Lower leg skin (tissue), 4 donors: ENCODE results near the gene DLG2. TPM values are rescaled to one million over a fixed set of nuclear protein-coding genes. Genes with fewer than 3 reads are reported as not detected.

ENCODE experiments used
- DNase-seq, 2 donors: peaks; one replicate each; pipeline ENCODE4 v3.0.0-alpha.2; 2019; ENCODE audit warnings: low spot score in 2 of 2
- H3K4me3 ChIP-seq: fragments of 200-600 bp; sonication (generic); 2 replicates; pipeline ENCODE4 v1.5.1; 2017; ENCODE audit warnings: mild to moderate bottlenecking, low read depth; ENCODE audit not compliant: poor library complexity, severe bottlenecking
- CTCF ChIP-seq, 3 donors: fragments of 450-650 bp; IDR thresholded peaks; one replicate each; pipeline ENCODE4 v1.5.1; 2016; ENCODE audit warnings: antibody characterized with exemption in 3 of 3, mild to moderate bottlenecking in 3 of 3, moderate library complexity in 2 of 3
- POLR2A ChIP-seq, 2 donors: fragments of 450-650 bp; IDR thresholded peaks; one replicate each; pipeline ENCODE4 v1.6.1; 2016 to 2017; ENCODE audit warnings: antibody characterized with exemption in 2 of 2, mild to moderate bottlenecking in 1 of 2, moderate library complexity in 1 of 2
- WGBS, 2 donors: methylation state at CpG; one replicate each; pipeline ENCODE4 v1.1.5; 2018; 5-methylcytosine and 5-hydroxymethylcytosine counted together
- intact Hi-C: fragments of 100-400 bp; cut with DNase I; formaldehyde crosslinking; loops from one replicate; pipeline ENCODE4 v1.15.0; 2023; ENCODE audit warnings: low total_unique reads
- total RNA-seq, 4 donors: library from RNA; depleted of rRNA; stranded (reverse); fragments of >200 nt; gene quantifications; one replicate each; pipeline ENCODE4 v1.1.0, GENCODE V29; 2016

Gene DLG2
- total RNA-seq, 4 donors from 2014 or later = 37.6 to 68.3 (median 46.0) TPM

GRCh38 chr11:83827940-83828554 is 1799.1 kb downstream of the DLG2 start:
- WGBS, 2 donors = 50 to 61% methylated on average over 5 of the region's 5 CpGs
- intact Hi-C loops = loop anchor here (10.0 kb wide), 1 partner anchor 1113 kb away; no protein-coding TSS in a partner anchor
- H3K4me3 ChIP-seq = no peak overlapping the region
- no peak for DNase-seq
- no peak for TF ChIP-seq CTCF (IDR thresholded peaks at IDR 0.05)
- no peak for TF ChIP-seq POLR2A (IDR thresholded peaks at IDR 0.05)

- DNase-seq = no peak
- TF ChIP-seq POLR2A (IDR thresholded peaks at IDR 0.05) (no peak), CTCF (IDR thresholded peaks at IDR 0.05) (no peak)
- no peak overlapping the region for H3K4me3 ChIP-seq
- intact Hi-C loops = loop anchor here (10.0 kb wide), 1 partner anchor 1113 kb away; no protein-coding TSS in a partner anchor
- 71 to 77% methylated on average over 3 of the region's 3 CpGs for WGBS, 2 donors
Measured at GRCh38 chr11:83827520-83827919, 1799.6 kb downstream of the DLG2 start.

GRCh38 chr11:83826078-83826477 is 1801.1 kb downstream of the DLG2 start:
- no peak for DNase-seq
- no peak overlapping the region for H3K4me3 ChIP-seq
- intact Hi-C loops = loop anchor here (10.0 kb wide), 1 partner anchor 1111 kb away; no protein-coding TSS in a partner anchor
- TF ChIP-seq POLR2A (IDR thresholded peaks at IDR 0.05) = no peak
- no peak for TF ChIP-seq CTCF (IDR thresholded peaks at IDR 0.05)

GRCh38 chr11:83823461-83824025 is 1803.6 kb downstream of the DLG2 start:
- DNase-seq = no peak
- TF ChIP-seq POLR2A (IDR thresholded peaks at IDR 0.05) (no peak), CTCF (IDR thresholded peaks at IDR 0.05) (no peak)
- no peak overlapping the region for H3K4me3 ChIP-seq
- 62 to 64% methylated on average over 7 of the region's 7 CpGs for WGBS, 2 donors
- intact Hi-C loops = loop anchor here (10.0 kb wide), 1 partner anchor 1109 kb away; no protein-coding TSS in a partner anchor

GRCh38 chr11:83819931-83820549 is 1807.1 kb downstream of the DLG2 start:
- 22 to 24% methylated on average over 2 of the region's 2 CpGs for WGBS, 2 donors
- TF ChIP-seq POLR2A (IDR thresholded peaks at IDR 0.05) (no peak), CTCF (IDR thresholded peaks at IDR 0.05) (no peak)
- no peak for DNase-seq
- intact Hi-C loops = loop anchor here (10.0 kb wide), 2 partner anchors 535 to 1105 kb away; partner anchors contain the start of gene CCDC90B
- H3K4me3 ChIP-seq = no peak overlapping the region
